Mesenchymal stem cell (in vitro differentiated cells and primary cell): Measurements from ENCODE around the gene ABI3BP.

ENCODE experiments used
- DNase-seq: peaks from one replicate; pipeline ENCODE4 v3.0.0-alpha.2; 2013
- H2AFZ ChIP-seq: one replicate; pipeline ENCODE4 v1.6.1; 2013; ENCODE audit warnings: low read depth, mild to moderate bottlenecking, control low read depth, inconsistent platforms, low read length, moderate library complexity
- H2AK5ac ChIP-seq: 2 replicates; pipeline ENCODE4 v1.6.1; 2013; ENCODE audit warnings: low read length, moderate library complexity, mild to moderate bottlenecking, inconsistent platforms; ENCODE audit not compliant: severe bottlenecking
- H2BK120ac ChIP-seq: one replicate; pipeline ENCODE4 v1.6.1; 2013; ENCODE audit warnings: low read depth, mild to moderate bottlenecking, inconsistent platforms, low read length, moderate library complexity
- H2BK12ac ChIP-seq, 2 experiments: one replicate each; pipeline ENCODE4 v1.6.1; 2013; ENCODE audit warnings: inconsistent platforms in 2 of 2, low read length in 2 of 2, mild to moderate bottlenecking in 2 of 2, moderate library complexity in 2 of 2, control low read depth in 1 of 2
- H2BK15ac ChIP-seq: one replicate; pipeline ENCODE4 v1.6.1; 2013; ENCODE audit warnings: mild to moderate bottlenecking, low read depth, inconsistent platforms; ENCODE audit not compliant: poor library complexity, severe bottlenecking
- H2BK5ac ChIP-seq: 2 replicates; pipeline ENCODE4 v1.6.1; 2013; ENCODE audit warnings: low read depth, mild to moderate bottlenecking, low read length, control low read depth, inconsistent platforms; ENCODE audit not compliant: poor library complexity, severe bottlenecking
- H3K14ac ChIP-seq, 2 experiments: one replicate each; pipeline ENCODE4 v1.6.1; 2013; ENCODE audit warnings: inconsistent platforms in 2 of 2, low read length in 2 of 2, control low read depth in 1 of 2, mild to moderate bottlenecking in 1 of 2, moderate library complexity in 1 of 2
- H3K18ac ChIP-seq, 2 experiments: one replicate each; pipeline ENCODE4 v1.6.1; 2013; ENCODE audit warnings: inconsistent platforms in 2 of 2, low read length in 2 of 2, control low read depth in 1 of 2, low read depth in 1 of 2, mild to moderate bottlenecking in 1 of 2
- H3K23ac ChIP-seq, 2 experiments: one replicate each; pipeline ENCODE4 v1.6.1; 2013; ENCODE audit warnings: inconsistent platforms in 2 of 2, low read length in 2 of 2, mild to moderate bottlenecking in 2 of 2, moderate library complexity in 2 of 2, control low read depth in 1 of 2
- H3K27ac ChIP-seq: 2 replicates; pipeline ENCODE4 v1.5.1; 2013; ENCODE audit warnings: mild to moderate bottlenecking, moderate library complexity, low read length, control low read depth, inconsistent platforms; ENCODE audit not compliant: poor library complexity, severe bottlenecking
- H3K27me3 ChIP-seq, 2 experiments: 2 replicates each; pipeline versions ENCODE4 v1.6.1 to v1.7.0; 2013; ENCODE audit warnings: low read length in 2 of 2, mild to moderate bottlenecking in 2 of 2, moderate library complexity in 2 of 2, control low read depth in 1 of 2, inconsistent platforms in 1 of 2; ENCODE audit not compliant: control insufficient read depth in 1 of 2, insufficient read depth in 1 of 2
- H3K36me3 ChIP-seq, 2 experiments: 2 replicates each; pipeline versions ENCODE4 v1.6.1 to v1.7.0; 2013; ENCODE audit warnings: low read length in 2 of 2, control low read depth in 1 of 2, inconsistent platforms in 1 of 2, low read depth in 1 of 2, mild to moderate bottlenecking in 1 of 2; ENCODE audit not compliant: insufficient read depth in 2 of 2, control insufficient read depth in 1 of 2
- H3K4ac ChIP-seq, 2 experiments: one replicate each; pipeline ENCODE4 v1.6.1; 2013; ENCODE audit warnings: inconsistent platforms in 2 of 2, low read length in 2 of 2, mild to moderate bottlenecking in 2 of 2, moderate library complexity in 2 of 2, control low read depth in 1 of 2, low read depth in 1 of 2
- H3K4me1 ChIP-seq: 2 replicates; pipeline ENCODE4 v1.6.1; 2013; ENCODE audit warnings: low read depth, low read length, control low read depth; ENCODE audit not compliant: control insufficient read depth, insufficient read depth
- H3K4me2 ChIP-seq: 2 replicates; pipeline ENCODE4 v1.6.1; 2013; ENCODE audit warnings: low read length, mild to moderate bottlenecking, inconsistent platforms; ENCODE audit not compliant: poor library complexity, severe bottlenecking
- H3K4me3 ChIP-seq, 2 experiments: 2 replicates each; pipeline versions ENCODE4 v1.5.1 to v1.7.0; 2013; ENCODE audit warnings: low read length in 2 of 2, mild to moderate bottlenecking in 2 of 2, control low read depth in 1 of 2, low read depth in 1 of 2; ENCODE audit not compliant: insufficient read depth in 1 of 2
- H3K79me1 ChIP-seq: replicated peaks from 2 replicates; pipeline ENCODE4 v1.6.1; 2013; ENCODE audit warnings: mild to moderate bottlenecking, control low read depth, low read length, inconsistent platforms; ENCODE audit not compliant: poor library complexity, severe bottlenecking
- H3K9ac ChIP-seq: 2 replicates; pipeline ENCODE4 v1.7.0; 2013; ENCODE audit warnings: mild to moderate bottlenecking, low read length, moderate library complexity
- H3K9me3 ChIP-seq: 2 replicates; pipeline ENCODE4 v1.7.0; 2013; ENCODE audit warnings: mild to moderate bottlenecking, low read length; ENCODE audit not compliant: control insufficient read depth
- H4K8ac ChIP-seq: one replicate; pipeline ENCODE4 v1.6.1; 2013; ENCODE audit warnings: inconsistent platforms, mild to moderate bottlenecking, low read length, moderate library complexity
- H4K91ac ChIP-seq: one replicate; pipeline ENCODE4 v1.6.1; 2013; ENCODE audit warnings: mild to moderate bottlenecking, low read length, inconsistent platforms
- WGBS: methylation state at CpG from one replicate; pipeline ENCODE4 v1.1.7; 2013; ENCODE audit warnings: mixed read lengths; 5-methylcytosine and 5-hydroxymethylcytosine counted together

Gene ABI3BP

DNA sequence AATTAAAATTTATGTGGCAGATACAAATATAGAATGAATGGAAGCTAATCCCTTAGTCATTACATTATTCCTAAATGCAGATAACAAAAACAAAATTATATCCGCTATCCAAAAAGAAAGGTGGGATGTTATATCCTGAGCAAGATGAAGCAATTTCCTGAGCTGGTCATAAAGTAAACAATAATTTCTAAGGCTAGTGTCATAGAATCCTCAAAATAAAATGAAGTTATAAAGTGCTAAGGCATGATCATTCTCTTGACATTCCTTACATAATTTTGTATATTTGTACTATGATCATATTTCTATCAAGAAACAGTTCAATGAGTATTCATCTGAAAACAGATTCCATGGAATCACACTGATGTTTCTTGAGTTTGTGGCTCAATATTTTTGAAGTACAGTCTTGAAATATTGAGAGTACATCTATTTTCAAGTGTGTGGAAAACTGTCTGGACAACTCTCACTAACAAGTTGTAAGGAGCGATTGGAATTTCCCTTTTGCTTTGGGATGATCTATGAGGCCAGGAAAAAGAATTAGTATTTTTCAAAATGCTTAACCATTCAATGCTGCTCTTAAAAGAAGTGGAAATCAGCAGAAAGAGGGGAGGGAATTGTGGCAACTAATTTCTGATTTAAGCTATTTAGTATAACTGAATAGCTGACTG lies 92.4 kb downstream of the ABI3BP start:
- Histone ChIP-seq H3K4me1 (no peaks in the 10 kb centered on the region), H2BK12ac (no peak overlapping the region), H3K14ac (no peak overlapping the region), H3K4ac (no peak overlapping the region), H4K8ac (no peak overlapping the region), H2AK5ac (no peak overlapping the region), H3K4me2 (no peak overlapping the region), H3K36me3 (peaks cover 0 to 72% of the 10 kb centered on the region in 2 experiments), H3K23ac (no peak overlapping the region), H2BK120ac (no peak overlapping the region), H2AFZ (no peak overlapping the region), H3K27me3 (no peaks in the 10 kb centered on the region), H3K27ac (no peak overlapping the region), H2BK5ac (no peak overlapping the region), H3K9ac (peak overlapping the region; percentile 34), H4K91ac (no peak overlapping the region), H3K79me1 (no peaks in the 10 kb centered on the region), H2BK15ac (no peak overlapping the region), H3K9me3 (no peaks in the 10 kb centered on the region), H3K4me3 (no peak overlapping the region), H3K18ac (no peak overlapping the region)
- DNase-seq: no peak
- WGBS: 100% methylated on average over 1 of the region's 2 CpGs

DNA sequence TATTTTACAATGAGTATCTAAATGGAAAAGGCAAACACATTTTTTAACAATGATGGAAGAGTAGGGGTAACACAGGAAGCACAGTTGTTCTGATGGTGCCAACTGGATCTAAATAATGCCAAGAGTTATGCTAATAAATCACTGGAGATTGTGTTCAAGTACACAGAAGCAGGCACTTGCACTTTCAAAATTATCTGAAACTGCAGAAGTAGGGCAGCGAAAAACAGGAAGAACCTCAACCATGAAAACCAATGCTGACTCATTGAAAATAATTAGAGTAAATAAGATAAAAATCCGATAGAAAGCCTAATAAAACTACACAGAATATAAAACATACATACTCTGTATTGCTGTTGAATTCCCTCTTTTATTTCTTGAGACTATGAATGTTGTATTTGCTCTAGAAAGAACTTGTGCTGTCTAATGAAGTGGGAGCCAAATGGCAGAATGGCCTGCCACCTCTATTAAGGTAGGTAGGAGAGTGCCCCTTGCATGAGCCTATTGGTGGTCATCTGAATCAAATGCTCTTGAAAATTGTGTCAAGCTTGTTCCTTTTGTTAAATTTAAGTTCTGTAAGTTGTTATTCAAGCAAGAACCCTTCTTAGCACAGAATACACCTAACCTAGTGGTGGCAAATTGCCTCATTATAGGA lies 93.7 kb downstream of the ABI3BP start:
- Histone ChIP-seq H3K4me3 (no peak overlapping the region), H3K4me2 (no peak overlapping the region), H2BK15ac (no peak overlapping the region), H3K4ac (no peak overlapping the region), H3K79me1 (no peaks in the 10 kb centered on the region), H3K18ac (no peak overlapping the region), H3K27me3 (no peaks in the 10 kb centered on the region), H3K14ac (no peak overlapping the region), H2BK5ac (no peak overlapping the region), H4K8ac (no peak overlapping the region), H2BK120ac (no peak overlapping the region), H3K9me3 (no peaks in the 10 kb centered on the region), H2AFZ (no peak overlapping the region), H3K9ac (no peak overlapping the region), H3K4me1 (no peaks in the 10 kb centered on the region), H4K91ac (no peak overlapping the region), H2AK5ac (no peak overlapping the region), H3K27ac (no peak overlapping the region), H3K23ac (no peak overlapping the region), H3K36me3 (peaks cover 0 to 76% of the 10 kb centered on the region in 2 experiments), H2BK12ac (no peak overlapping the region)
- no peak for DNase-seq
- WGBS: no CpG with 5 or more reads among the region's 2 CpGs

DNA sequence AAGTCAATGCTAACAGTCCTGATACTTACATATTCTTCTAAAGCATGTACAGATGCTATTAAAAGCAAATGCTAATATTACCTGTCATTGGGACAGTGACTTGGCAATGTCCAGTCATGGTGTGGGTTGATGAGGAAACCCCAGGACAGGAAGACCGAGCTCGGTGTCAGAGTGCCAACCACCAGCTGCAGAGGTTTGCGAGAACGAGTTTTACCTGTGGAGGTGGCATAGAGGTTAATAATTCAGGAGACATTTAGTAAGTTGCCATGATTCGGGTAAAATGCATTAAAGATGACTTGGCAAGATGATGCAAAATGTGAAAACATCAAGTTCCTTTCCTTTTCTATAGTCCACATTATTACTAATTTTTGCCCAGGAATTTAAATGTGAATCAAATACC lies 94.5 kb downstream of the ABI3BP start:
- no peaks in the 10 kb centered on the region for H3K9me3 ChIP-seq
- no peak overlapping the region for H3K23ac ChIP-seq
- H3K79me1 ChIP-seq: no peaks in the 10 kb centered on the region
- H3K27me3 ChIP-seq: no peaks in the 10 kb centered on the region
- no peak overlapping the region for H2BK5ac ChIP-seq
- H2AK5ac ChIP-seq: no peak overlapping the region
- H3K4me1 ChIP-seq: no peaks in the 10 kb centered on the region
- no peak overlapping the region for H3K27ac ChIP-seq
- H3K14ac ChIP-seq: no peak overlapping the region
- H2BK15ac ChIP-seq: no peak overlapping the region
- H3K4ac ChIP-seq: no peak overlapping the region
- H3K4me2 ChIP-seq: no peak overlapping the region
- over 99% methylated on average over 4 of the region's 5 CpGs for WGBS
- no peak overlapping the region for H3K18ac ChIP-seq
- no peak overlapping the region for H3K4me3 ChIP-seq
- DNase-seq: no peak
- H4K91ac ChIP-seq: no peak overlapping the region
- H4K8ac ChIP-seq: no peak overlapping the region
- no peak overlapping the region for H3K9ac ChIP-seq
- H3K36me3 ChIP-seq: peaks cover 0 to 76% of the 10 kb centered on the region in 2 experiments
- no peak overlapping the region for H2BK12ac ChIP-seq
- H2BK120ac ChIP-seq: no peak overlapping the region
- no peak overlapping the region for H2AFZ ChIP-seq

DNA sequence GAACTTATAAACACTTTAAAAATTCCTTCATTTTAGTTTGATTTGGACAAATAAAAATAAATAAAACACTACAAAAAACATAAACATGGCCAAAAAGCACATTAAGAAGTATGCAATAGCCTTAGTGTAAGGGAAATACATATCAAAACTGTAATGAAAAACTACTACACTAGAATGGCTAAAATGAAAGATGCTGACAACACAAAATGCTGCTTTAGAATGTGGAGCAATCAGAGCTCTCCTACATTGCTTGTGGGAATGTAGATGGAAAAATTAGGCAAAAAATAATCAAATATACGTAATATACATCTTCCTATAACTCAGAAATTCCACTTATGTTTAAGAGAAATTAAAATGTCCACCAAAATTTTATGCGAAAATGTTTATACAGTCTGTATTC lies 96.2 kb downstream of the ABI3BP start:
- WGBS: no CpG with 5 or more reads among the region's 2 CpGs
- no peak overlapping the region for H2AFZ ChIP-seq
- peaks cover 0 to 84% of the 10 kb centered on the region in 2 experiments for H3K36me3 ChIP-seq
- H3K4me1 ChIP-seq: no peaks in the 10 kb centered on the region
- H3K79me1 ChIP-seq: no peaks in the 10 kb centered on the region
- no peak overlapping the region for H3K4me3 ChIP-seq
- no peak overlapping the region for H4K8ac ChIP-seq
- H3K14ac ChIP-seq: no peak overlapping the region
- no peak overlapping the region for H3K27ac ChIP-seq
- no peaks in the 10 kb centered on the region for H3K9me3 ChIP-seq
- no peak overlapping the region for H2AK5ac ChIP-seq
- H3K4ac ChIP-seq: no peak overlapping the region
- no peak overlapping the region for H3K18ac ChIP-seq
- no peak overlapping the region for H3K9ac ChIP-seq
- H4K91ac ChIP-seq: no peak overlapping the region
- H2BK5ac ChIP-seq: no peak overlapping the region
- H2BK12ac ChIP-seq: no peak overlapping the region
- H2BK15ac ChIP-seq: no peak overlapping the region
- H3K23ac ChIP-seq: no peak overlapping the region
- H2BK120ac ChIP-seq: no peak overlapping the region
- H3K27me3 ChIP-seq: no peaks in the 10 kb centered on the region
- no peak for DNase-seq
- H3K4me2 ChIP-seq: no peak overlapping the region
